OCI-LY7 (cell line): Measurements from ENCODE around the gene ZNF445. TPM values are rescaled to one million over a fixed set of nuclear protein-coding genes. Genes with fewer than 3 reads are reported as not detected.

Experiments
- total RNA-seq, 2 experiments: library from RNA; depleted of rRNA in 1 of 2; stranded (reverse); fragments of >200 nt in 1 of 2; shearing (Covaris generic) in 1 of 2; gene quantifications; 2 replicates each; pipeline ENCODE4 v1.2.3, GENCODE V29; 2014 to 2022

The ZNF445 gene
- total RNA-seq, 2 experiments from 2014 or later, result 3.4 to 11.7 TPM

Other genes starting within 250 kb of the ZNF445 start
- gene TOPAZ1, start 235.8 kb downstream of the ZNF445 start, total RNA-seq (2014; rRNA removed; shearing (Covaris generic)), result not detected in 2 replicates
- not detected in 2 replicates for gene TOPAZ1, start 235.8 kb downstream of the ZNF445 start, total RNA-seq (2022)
- 15.2 and 17.9 TPM in 2 replicates for gene TCAIM, start 138.9 kb downstream of the ZNF445 start, total RNA-seq (2014; rRNA removed; shearing (Covaris generic))
- gene TCAIM, start 138.9 kb downstream of the ZNF445 start, total RNA-seq (2022), result 24.0 and 29.5 TPM in 2 replicates
- not detected in 2 replicates for gene ZKSCAN7, start 77.5 kb upstream of the ZNF445 start, total RNA-seq (2014; rRNA removed; shearing (Covaris generic))
- not detected in 2 replicates for gene ZKSCAN7, start 77.5 kb upstream of the ZNF445 start, total RNA-seq (2022)
- gene ZNF660, start 107.3 kb upstream of the ZNF445 start, total RNA-seq (2014; rRNA removed; shearing (Covaris generic)), result not detected in 2 replicates
- not detected in 2 replicates for gene ZNF660, start 107.3 kb upstream of the ZNF445 start, total RNA-seq (2022)
- gene ZNF197, start 147.4 kb upstream of the ZNF445 start, total RNA-seq (2014; rRNA removed; shearing (Covaris generic)), result 2.8 and 4.4 TPM in 2 replicates
- gene ZNF197, start 147.4 kb upstream of the ZNF445 start, total RNA-seq (2022), result 4.8 and 6.4 TPM in 2 replicates
- gene ZNF35, start 171.1 kb upstream of the ZNF445 start, total RNA-seq (2014; rRNA removed; shearing (Covaris generic)), result 9.0 and 11.9 TPM in 2 replicates
- gene ZNF35, start 171.1 kb upstream of the ZNF445 start, total RNA-seq (2022), result 8.6 and 9.5 TPM in 2 replicates
- not detected in 2 replicates for gene ZNF502, start 235.0 kb upstream of the ZNF445 start, total RNA-seq (2014; rRNA removed; shearing (Covaris generic))
- gene ZNF502, start 235.0 kb upstream of the ZNF445 start, total RNA-seq (2022), result not detected in 2 replicates